Measurements from ENCODE around the gene CENPH. TPM values are rescaled to one million over a fixed set of nuclear protein-coding genes. Genes with fewer than 3 reads are reported as not detected.
A peak's percentile ranks its signal among the peaks of the same experiment; 100 is the strongest.

Gene CENPH
- total and polyA plus RNA-seq, 7 donors, result 1.3 to 11.3 (median 3.8) TPM

DNA sequence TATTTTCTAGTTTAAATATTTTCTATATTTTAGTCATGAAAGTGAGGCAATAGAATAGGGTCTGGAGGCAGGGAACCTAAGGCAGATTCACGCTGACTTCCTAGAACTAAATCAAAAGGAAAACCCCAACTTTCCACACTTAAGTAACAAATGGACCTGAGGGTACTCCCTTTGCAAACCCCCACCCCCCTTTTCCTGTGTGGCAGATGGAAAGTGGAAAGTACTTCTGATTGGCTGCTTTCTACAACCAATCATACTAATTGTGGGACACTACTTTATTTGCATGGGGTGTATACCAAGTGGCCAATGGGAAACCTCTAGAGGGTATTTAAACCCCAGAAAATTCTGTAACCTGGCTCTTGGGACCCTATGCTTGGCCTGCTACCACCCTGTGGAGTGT is 4.8 kb upstream of the CENPH start:
- intact Hi-C loops (cut with DNase I), result loop anchor here (10.0 kb wide), 1 partner anchor 150 kb away; the partner anchor contains the start of gene CCDC125
- Histone ChIP-seq H3K27me3 (no peaks in the 10 kb centered on the region), H3K9me3 (no peaks in the 10 kb centered on the region), H3K27ac (no peak overlapping the region), H3K4me3 (no peak overlapping the region), H3K36me3 (no peaks in the 10 kb centered on the region), H3K4me1 (peaks cover 0 to 8% (median 6%) of the 10 kb centered on the region in 4 donors)
- TF ChIP-seq, protein P1, sequence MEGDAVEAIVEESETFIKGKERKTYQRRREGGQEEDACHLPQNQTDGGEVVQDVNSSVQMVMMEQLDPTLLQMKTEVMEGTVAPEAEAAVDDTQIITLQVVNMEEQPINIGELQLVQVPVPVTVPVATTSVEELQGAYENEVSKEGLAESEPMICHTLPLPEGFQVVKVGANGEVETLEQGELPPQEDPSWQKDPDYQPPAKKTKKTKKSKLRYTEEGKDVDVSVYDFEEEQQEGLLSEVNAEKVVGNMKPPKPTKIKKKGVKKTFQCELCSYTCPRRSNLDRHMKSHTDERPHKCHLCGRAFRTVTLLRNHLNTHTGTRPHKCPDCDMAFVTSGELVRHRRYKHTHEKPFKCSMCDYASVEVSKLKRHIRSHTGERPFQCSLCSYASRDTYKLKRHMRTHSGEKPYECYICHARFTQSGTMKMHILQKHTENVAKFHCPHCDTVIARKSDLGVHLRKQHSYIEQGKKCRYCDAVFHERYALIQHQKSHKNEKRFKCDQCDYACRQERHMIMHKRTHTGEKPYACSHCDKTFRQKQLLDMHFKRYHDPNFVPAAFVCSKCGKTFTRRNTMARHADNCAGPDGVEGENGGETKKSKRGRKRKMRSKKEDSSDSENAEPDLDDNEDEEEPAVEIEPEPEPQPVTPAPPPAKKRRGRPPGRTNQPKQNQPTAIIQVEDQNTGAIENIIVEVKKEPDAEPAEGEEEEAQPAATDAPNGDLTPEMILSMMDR (IDR thresholded peaks at IDR 0.05), result no peak
- TF ChIP-seq POLR2A (IDR thresholded peaks at IDR 0.05) (no peak), POLR2AphosphoS5 (IDR thresholded peaks at IDR 0.05) (no peak), EP300 (IDR thresholded peaks at IDR 0.05) (no peak)
- DNase-seq, result no peak
- WGBS, 2 donors, result 94 to 98% methylated on average over 1 of the region's 1 CpG

DNA sequence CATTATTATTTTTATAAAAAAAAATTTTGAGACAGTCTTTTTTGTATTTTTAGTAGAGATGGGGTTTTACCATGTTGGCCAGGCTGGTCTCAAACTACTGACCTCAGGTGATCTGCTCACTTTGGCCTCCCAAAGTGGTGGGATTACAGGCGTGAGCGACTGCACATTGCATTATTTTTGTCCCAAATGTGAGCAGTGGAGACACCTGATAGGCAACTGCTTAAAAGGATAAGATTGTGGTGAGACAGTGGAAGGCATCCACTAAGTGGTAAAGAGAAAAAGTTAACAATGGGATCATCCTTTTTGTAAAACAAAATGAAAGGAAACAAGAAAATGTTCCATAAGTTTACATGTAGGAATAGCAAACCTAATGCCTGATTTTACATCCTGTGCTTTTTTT is 2.0 kb upstream of the CENPH start:
- no peak for DNase-seq
- no peak overlapping the region for H3K27ac ChIP-seq
- no peaks in the 10 kb centered on the region for H3K36me3 ChIP-seq
- H3K4me3 ChIP-seq, result no peak overlapping the region
- H3K4me1 ChIP-seq, result peaks cover 0 to 17% (median 15%) of the 10 kb centered on the region in 4 donors
- intact Hi-C loops (cut with DNase I), result loop anchor here (10.0 kb wide), 1 partner anchor 147 kb away; the partner anchor contains the start of gene CCDC125
- TF ChIP-seq POLR2AphosphoS5 (IDR thresholded peaks at IDR 0.05) (no peak), EP300 (IDR thresholded peaks at IDR 0.05) (no peak), POLR2A (IDR thresholded peaks at IDR 0.05) (no peak)
- TF ChIP-seq, protein P1 (IDR thresholded peaks at IDR 0.05), result no peak
- WGBS, 2 donors, result 91 to 95% methylated on average over 2 of the region's 2 CpGs
- H3K27me3 ChIP-seq, result no peaks in the 10 kb centered on the region
- no peaks in the 10 kb centered on the region for H3K9me3 ChIP-seq

DNA sequence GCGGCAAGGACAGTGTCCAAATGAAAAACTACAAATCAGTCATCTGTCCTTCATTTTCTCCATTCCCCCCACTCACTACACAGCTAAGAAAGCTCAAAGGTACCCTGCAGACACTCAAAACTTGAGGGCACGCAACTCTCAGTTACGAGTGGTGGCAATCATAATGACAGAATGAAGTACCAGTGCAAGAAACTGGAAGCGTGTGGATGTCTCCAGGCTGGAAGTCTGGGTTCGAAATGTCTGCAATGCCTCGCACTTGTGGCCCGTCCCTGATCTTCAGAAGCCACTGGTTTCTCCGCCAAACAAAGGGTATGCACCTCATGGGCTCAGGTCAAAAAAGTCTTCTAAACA is 597 bp upstream of the CENPH start:
- no peak for TF ChIP-seq POLR2AphosphoS5 (IDR thresholded peaks at IDR 0.05)
- no peak for TF ChIP-seq EP300 (IDR thresholded peaks at IDR 0.05)
- TF ChIP-seq, protein P1 (IDR thresholded peaks at IDR 0.05), result no peak
- no peak for TF ChIP-seq POLR2A (IDR thresholded peaks at IDR 0.05)
- peak overlapping the region; percentile 56 to 79 (median 76) for H3K27ac ChIP-seq
- H3K4me3 ChIP-seq, result peak overlapping the region; percentile 60 to 80 (median 70)
- 12 to 17% methylated on average over 8 of the region's 8 CpGs for WGBS, 2 donors
- H3K27me3 ChIP-seq, result no peaks in the 10 kb centered on the region
- intact Hi-C loops (cut with DNase I), result loop anchor here (1.0 to 10.0 kb wide), 3 partner anchors 21 to 146 kb away; partner anchors contain the start of genes CCDC125 and CCNB1
- H3K4me1 ChIP-seq, result peaks cover 0 to 17% (median 15%) of the 10 kb centered on the region in 4 donors
- no peaks in the 10 kb centered on the region for H3K36me3 ChIP-seq
- DNase-seq, result no peak
- H3K9me3 ChIP-seq, result no peaks in the 10 kb centered on the region

DNA sequence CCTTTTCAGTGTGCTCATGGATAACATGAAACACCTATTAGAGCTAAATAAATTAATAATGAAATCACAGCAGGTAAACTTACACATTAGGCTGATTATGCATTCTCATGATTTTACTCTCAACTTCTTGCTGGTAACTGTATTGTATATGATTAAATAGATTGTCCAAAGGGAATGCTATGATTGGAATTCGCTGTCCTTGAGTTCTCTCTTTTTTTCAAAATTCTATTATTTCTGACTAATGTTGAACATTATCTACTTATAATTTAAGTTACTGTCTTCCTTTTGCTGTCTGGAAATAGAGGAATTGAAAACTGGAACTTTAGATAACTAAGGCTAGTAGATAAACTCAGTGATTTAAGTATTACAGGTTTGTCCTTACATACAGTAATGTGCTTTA is 13.1 kb downstream of the CENPH start:
- Histone ChIP-seq H3K4me3 (no peak overlapping the region), H3K27ac (no peak overlapping the region), H3K4me1 (no peaks in the 10 kb centered on the region), H3K36me3 (no peaks in the 10 kb centered on the region), H3K9me3 (no peaks in the 10 kb centered on the region), H3K27me3 (no peaks in the 10 kb centered on the region)
- TF ChIP-seq EP300 (IDR thresholded peaks at IDR 0.05) (no peak), POLR2A (IDR thresholded peaks at IDR 0.05) (no peak), POLR2AphosphoS5 (IDR thresholded peaks at IDR 0.05) (no peak)
- TF ChIP-seq, protein P1 (IDR thresholded peaks at IDR 0.05), result no peak
- intact Hi-C loops (cut with DNase I), result no loop called here
- no peak for DNase-seq
- WGBS, 2 donors, result 95 to 100% methylated on average over 1 of the region's 1 CpG

All from sigmoid colon (tissue), 7 donors.